IMR-90 (cell line): ENCODE data around the gene NTMT1. TPM values are rescaled to one million over a fixed set of nuclear protein-coding genes. Genes with fewer than 3 reads are reported as not detected.

Experiments
- ATAC-seq: fragments of 200-7000 bp; cut with Tn5 transposase; 2 replicates; pipeline ENCODE4 v1.9.1; 2020; ENCODE audit warnings: low read depth, mild to moderate bottlenecking, moderate library complexity
- BruUV-seq: library from RNA; stranded (reverse); fragments of 400-500 nt; replicated peaks from 2 replicates; lab custom pipeline; 2021; lab: Mats Ljungman, UMichigan
- CTCF ChIA-PET: fragments of 300-600 bp; formaldehyde crosslinking; extraction: SDS; loops from one replicate; lab custom pipeline; 2021; ENCODE audit warnings: antibody characterized with exemption; lab: Yijun Ruan, JAX
- POLR2A ChIA-PET: fragments of 300-600 bp; sonication (Branson Sonifier 250); formaldehyde crosslinking; loops from one replicate; lab custom pipeline; 2022; ENCODE audit warnings: antibody characterized with exemption; ENCODE audit not compliant: unreplicated experiment; lab: Charles Lee
- DNase-seq: peaks from one replicate; pipeline ENCODE4 v3.0.0; 2013
- H2AFZ ChIP-seq: replicated peaks from 2 replicates; pipeline ENCODE3; 2013; ENCODE audit warnings: low read length, mild to moderate bottlenecking; ENCODE audit not compliant: poor library complexity
- H2AK5ac ChIP-seq: 2 replicates; pipeline ENCODE4 v1.6.1; 2013; ENCODE audit warnings: low read depth, low read length, inconsistent platforms
- H2AK9ac ChIP-seq: replicated peaks from 2 replicates; pipeline ENCODE3; 2013; ENCODE audit warnings: mild to moderate bottlenecking, low read depth, low read length, moderate library complexity; ENCODE audit not compliant: poor library complexity
- H2BK120ac ChIP-seq: 2 replicates; pipeline ENCODE4 v1.6.1; 2013; ENCODE audit warnings: low read depth, low read length, inconsistent platforms
- H2BK15ac ChIP-seq: 3 replicates; pipeline ENCODE4 v1.6.1; 2013; ENCODE audit warnings: low read depth, low read length, inconsistent platforms
- H2BK20ac ChIP-seq: 2 replicates; pipeline ENCODE4 v1.6.1; 2013; ENCODE audit warnings: low read depth, mild to moderate bottlenecking, inconsistent platforms, low read length, moderate library complexity
- H2BK5ac ChIP-seq: 2 replicates; pipeline ENCODE4 v1.6.1; 2013; ENCODE audit warnings: mild to moderate bottlenecking, low read depth, low read length, inconsistent platforms; ENCODE audit not compliant: poor library complexity, severe bottlenecking
- H3K14ac ChIP-seq: replicated peaks from 2 replicates; pipeline ENCODE4 v1.6.1; 2013; ENCODE audit warnings: low read depth, low read length, inconsistent platforms
- H3K18ac ChIP-seq: 2 replicates; pipeline ENCODE4 v1.6.1; 2013; ENCODE audit warnings: low read depth, low read length, control low read depth
- H3K23ac ChIP-seq: 2 replicates; pipeline ENCODE4 v1.6.1; 2013; ENCODE audit warnings: low read depth, low read length, inconsistent platforms
- H3K27ac ChIP-seq: 2 replicates; pipeline ENCODE4 v1.5.1; 2013; ENCODE audit warnings: mild to moderate bottlenecking, control low read depth, low read length; ENCODE audit not compliant: insufficient read depth
- H3K27me3 ChIP-seq: 2 replicates; pipeline ENCODE4 v1.6.1; 2013; ENCODE audit warnings: low read length; ENCODE audit not compliant: control insufficient read depth, insufficient read depth
- H3K36me3 ChIP-seq: 2 replicates; pipeline ENCODE4 v1.6.1; 2013; ENCODE audit warnings: low read length, mixed read lengths; ENCODE audit not compliant: control insufficient read depth, insufficient read depth
- H3K4ac ChIP-seq: 2 replicates; pipeline ENCODE4 v1.6.1; 2013; ENCODE audit warnings: low read depth, low read length, inconsistent platforms
- H3K4me1 ChIP-seq: 2 replicates; pipeline ENCODE4 v1.6.1; 2013; ENCODE audit warnings: low read length, mixed read lengths; ENCODE audit not compliant: control insufficient read depth, insufficient read depth
- H3K4me2 ChIP-seq: 2 replicates; pipeline ENCODE4 v1.6.1; 2013; ENCODE audit warnings: low read depth, mild to moderate bottlenecking, control low read depth, low read length, moderate library complexity
- H3K4me3 ChIP-seq: 2 replicates; pipeline ENCODE4 v1.5.1; 2013; ENCODE audit warnings: low read depth, mild to moderate bottlenecking, control low read depth, low read length, moderate library complexity; ENCODE audit not compliant: insufficient read depth
- H3K56ac ChIP-seq: 2 replicates; pipeline ENCODE4 v1.6.1; 2013; ENCODE audit warnings: low read length, inconsistent platforms; ENCODE audit not compliant: insufficient read depth; ENCODE audit errors: extremely low read depth
- H3K79me1 ChIP-seq, 2 experiments: 2 replicates each; pipeline ENCODE4 v1.6.1; 2013; ENCODE audit warnings: low read length in 2 of 2, inconsistent platforms in 1 of 2, low read depth in 1 of 2
- H3K9ac ChIP-seq: 2 replicates; pipeline ENCODE4 v1.6.1; 2013; ENCODE audit warnings: low read depth, low read length, control low read depth
- H3K9me1 ChIP-seq: 2 replicates; pipeline ENCODE4 v1.6.1; 2013; ENCODE audit warnings: low read length, inconsistent platforms; ENCODE audit not compliant: insufficient read depth
- H3K9me3 ChIP-seq: 2 replicates; pipeline ENCODE4 v1.6.1; 2013; ENCODE audit warnings: low read length; ENCODE audit not compliant: control insufficient read depth, insufficient read depth
- H4K20me1 ChIP-seq: 2 replicates; pipeline ENCODE4 v1.6.1; 2013; ENCODE audit warnings: low read length, inconsistent platforms; ENCODE audit not compliant: insufficient read depth
- H4K5ac ChIP-seq: 2 replicates; pipeline ENCODE4 v1.6.1; 2013; ENCODE audit warnings: mild to moderate bottlenecking, low read depth, low read length, control low read depth
- H4K8ac ChIP-seq, 2 experiments: 2 replicates each; pipeline ENCODE4 v1.6.1; 2013; ENCODE audit warnings: low read depth in 2 of 2, low read length in 2 of 2, control low read depth in 1 of 2, inconsistent platforms in 1 of 2
- H4K91ac ChIP-seq: 2 replicates; pipeline ENCODE4 v1.6.1; 2013; ENCODE audit warnings: low read depth, low read length, inconsistent platforms; ENCODE audit not compliant: insufficient read depth
- BHLHE40 ChIP-seq: fragments of 150-350 bp; IDR thresholded peaks from 2 replicates; pipeline ENCODE4 v1.6.1; 2016; ENCODE audit warnings: mild to moderate bottlenecking, low read depth, low read length
- CHD1 ChIP-seq: IDR thresholded peaks from 2 replicates; pipeline ENCODE4 v1.6.1; 2012; ENCODE audit warnings: low read depth, low read length, improper control_type of control experiment
- CTCF ChIP-seq: conservative IDR thresholded peaks from 2 replicates; pipeline ENCODE4 v1.5.1; 2012; ENCODE audit warnings: mild to moderate bottlenecking, low read depth, low read length, improper control_type of control experiment
- FOS ChIP-seq: fragments of 150-350 bp; IDR thresholded peaks from 2 replicates; pipeline ENCODE4 v1.6.1; 2016; ENCODE audit warnings: low read depth, low read length
- MXI1 ChIP-seq: IDR thresholded peaks from 2 replicates; pipeline ENCODE4 v1.6.1; 2012; ENCODE audit warnings: low read depth, mild to moderate bottlenecking, low read length, moderate library complexity, borderline replicate concordance
- NFE2L2 ChIP-seq: fragments of 150-350 bp; IDR thresholded peaks from 2 replicates; pipeline ENCODE4 v1.6.1; 2016; ENCODE audit warnings: low read depth, mild to moderate bottlenecking, low read length
- RAD21 ChIP-seq: IDR thresholded peaks from 2 replicates; pipeline ENCODE4 v1.6.1; 2012; ENCODE audit warnings: low read length, improper control_type of control experiment
- USF2 ChIP-seq: fragments of 150-350 bp; IDR thresholded peaks from 2 replicates; pipeline ENCODE4 v1.6.1; 2017; ENCODE audit warnings: mild to moderate bottlenecking, antibody characterized with exemption, low read length, low read depth
- WGBS, 2 experiments: methylation state at CpG; one replicate each; pipeline versions ENCODE4 v1.1.5 to v1.1.7; 2013; ENCODE audit warnings: missing lambda C conversion rate in 2 of 2; ENCODE audit not compliant: insufficient read length in 1 of 2; ENCODE audit errors: extremely low coverage in 2 of 2; 5-methylcytosine and 5-hydroxymethylcytosine counted together
- dilution Hi-C: fragments of 300-500 bp; cut with HindIII; formaldehyde crosslinking; loops from one replicate; pipeline ENCODE4 v1.14.3; 2018; ENCODE audit warnings: low sequenced_read_pairs; ENCODE audit not compliant: unreplicated experiment
- in situ Hi-C: fragments of 300-500 bp; cut with MboI; formaldehyde crosslinking; loops from 3 replicates; pipeline ENCODE4 v1.14.3; 2019; ENCODE audit warnings: low sequenced_read_pairs, inconsistent platforms, mixed read lengths
- intact Hi-C: fragments of 100-400 bp; cut with micrococcal nuclease; formaldehyde crosslinking; loops from 2 replicates; pipeline ENCODE4 v1.10.0; 2022
- polyA plus RNA-seq, 3 experiments: library from polyadenylated mRNA; depleted of rRNA; stranded (reverse); fragments of >200 nt; gene quantifications; 2 replicates each; pipeline ENCODE4 v1.2.3, GENCODE V29; 2012; ENCODE audit warnings: low replicate concordance in 1 of 3
- total RNA-seq: library from RNA; depleted of rRNA; stranded (reverse); fragments of >200 nt; gene quantifications from 2 replicates; pipeline ENCODE4 v1.2.3, GENCODE V29; 2012
- TF ChIP-seq, protein P1 (sequence below): fragments of 150-350 bp; IDR thresholded peaks from 2 replicates; pipeline ENCODE4 v1.6.1; 2016; ENCODE audit warnings: low read depth, mild to moderate bottlenecking, low read length, moderate library complexity, borderline replicate concordance

Gene NTMT1
- total and polyA plus RNA-seq, 2 of the 4 experiments (the other 2 are of a cell fraction) = 68.1 to 88.1 TPM

DNA sequence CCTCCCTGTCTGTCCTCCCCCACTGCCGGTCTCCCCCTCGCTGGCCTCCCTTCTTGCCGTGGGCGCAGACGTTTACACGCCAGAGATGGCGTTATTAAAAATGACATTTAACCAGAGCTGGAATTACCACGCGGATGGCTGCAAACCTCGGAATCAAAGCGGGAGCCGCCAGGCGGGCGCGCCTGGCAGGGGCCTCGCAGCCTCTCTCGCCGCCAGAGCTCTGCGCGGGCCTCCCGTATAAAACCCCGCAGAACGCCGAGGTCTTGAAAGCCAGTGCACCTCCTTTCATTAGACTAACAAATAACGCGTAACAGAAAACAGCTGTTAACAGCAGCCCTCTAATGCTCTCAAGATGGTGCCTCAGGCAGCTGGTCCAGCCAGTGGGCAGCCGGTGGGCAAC is 49.7 kb downstream of the NTMT1 start:
- Histone ChIP-seq H3K36me3 (peaks cover 30% of the 10 kb centered on the region), H4K5ac (no peak overlapping the region), H2BK120ac (no peak overlapping the region), H3K27ac (no peak overlapping the region), H3K27me3 (no peaks in the 10 kb centered on the region), H3K4me1 (peaks cover 11% of the 10 kb centered on the region), H3K14ac (no peak overlapping the region; the same call in 1 of the 2 replicates), H2AK5ac (no peak overlapping the region), H3K9ac (no peak overlapping the region), H4K91ac (no peak overlapping the region), H3K18ac (no peak overlapping the region), H3K4me2 (no peak overlapping the region), H2AK9ac (no peak overlapping the region), H2BK5ac (no peak overlapping the region), H3K79me1 (peaks cover 10 to 95% of the 10 kb centered on the region in 2 experiments), H3K23ac (no peak overlapping the region), H3K4me3 (no peak overlapping the region), H3K4ac (peak overlapping the region; percentile 23; the same call in 1 of the 2 replicates), H2BK20ac (no peak overlapping the region), H4K20me1 (peaks cover 81% of the 10 kb centered on the region), H3K56ac (no peak overlapping the region), H2BK15ac (no peak overlapping the region), H4K8ac (no peak overlapping the region), H2AFZ (no peak overlapping the region), H3K9me3 (no peaks in the 10 kb centered on the region), H3K9me1 (peaks cover 26% of the 10 kb centered on the region)
- WGBS, 2 experiments = 81% methylated on average over 18 of the region's 27 CpGs; no CpG with 5 or more reads in 1 of the 2 experiments
- dilution Hi-C loops (no loop called here), in situ Hi-C loops (no loop called here), intact Hi-C loops (no loop called here)
- ATAC-seq (no peak), DNase-seq (no peak)
- TF ChIP-seq, protein P1, sequence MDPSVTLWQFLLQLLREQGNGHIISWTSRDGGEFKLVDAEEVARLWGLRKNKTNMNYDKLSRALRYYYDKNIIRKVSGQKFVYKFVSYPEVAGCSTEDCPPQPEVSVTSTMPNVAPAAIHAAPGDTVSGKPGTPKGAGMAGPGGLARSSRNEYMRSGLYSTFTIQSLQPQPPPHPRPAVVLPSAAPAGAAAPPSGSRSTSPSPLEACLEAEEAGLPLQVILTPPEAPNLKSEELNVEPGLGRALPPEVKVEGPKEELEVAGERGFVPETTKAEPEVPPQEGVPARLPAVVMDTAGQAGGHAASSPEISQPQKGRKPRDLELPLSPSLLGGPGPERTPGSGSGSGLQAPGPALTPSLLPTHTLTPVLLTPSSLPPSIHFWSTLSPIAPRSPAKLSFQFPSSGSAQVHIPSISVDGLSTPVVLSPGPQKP = no peak
- no peak for TF ChIP-seq RAD21
- no peak for TF ChIP-seq BHLHE40
- TF ChIP-seq USF2 = no peak
- TF ChIP-seq NFE2L2 = no peak
- no peak for TF ChIP-seq MXI1
- no peak for TF ChIP-seq CHD1
- no peak for TF ChIP-seq FOS
- no peak for TF ChIP-seq CTCF
- no TSS peak for BruUV-seq
- ChIA-PET POLR2A (no interaction called here), CTCF (interaction anchor here (0.5 kb wide), 1 partner anchor 1160 kb away, joined by 3 read pairs; no protein-coding TSS in a partner anchor)
